ENCODE measurements around the gene SLC9A3.

Gene SLC9A3

GRCh38 chr5:538271-538771 is 14.1 kb upstream of the SLC9A3 start:
- no peak for DNase-seq

DNA sequence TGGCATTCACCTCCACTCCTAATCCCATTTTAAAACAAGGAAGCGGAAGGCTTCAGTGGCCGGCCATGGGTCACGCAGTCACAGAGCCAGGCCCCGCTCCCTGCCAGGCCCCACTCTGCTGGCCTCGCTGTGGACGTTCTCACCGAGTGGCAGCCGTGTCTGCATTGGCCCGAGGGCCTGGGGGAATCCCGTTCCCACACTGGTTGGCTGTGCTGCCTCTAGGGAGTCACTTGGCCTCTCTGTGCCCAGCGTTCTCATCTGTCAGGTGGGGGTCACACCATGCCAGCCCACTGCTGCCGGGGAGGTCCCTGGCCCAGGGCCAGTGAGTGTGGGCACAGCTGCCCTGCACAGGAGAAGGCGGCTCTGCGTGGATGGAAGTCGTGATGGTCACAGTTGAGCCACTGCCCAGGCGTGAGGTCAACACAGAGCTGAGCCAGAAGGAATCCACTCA is 13.4 kb upstream of the SLC9A3 start:
- DNase-seq = no peak

DNA sequence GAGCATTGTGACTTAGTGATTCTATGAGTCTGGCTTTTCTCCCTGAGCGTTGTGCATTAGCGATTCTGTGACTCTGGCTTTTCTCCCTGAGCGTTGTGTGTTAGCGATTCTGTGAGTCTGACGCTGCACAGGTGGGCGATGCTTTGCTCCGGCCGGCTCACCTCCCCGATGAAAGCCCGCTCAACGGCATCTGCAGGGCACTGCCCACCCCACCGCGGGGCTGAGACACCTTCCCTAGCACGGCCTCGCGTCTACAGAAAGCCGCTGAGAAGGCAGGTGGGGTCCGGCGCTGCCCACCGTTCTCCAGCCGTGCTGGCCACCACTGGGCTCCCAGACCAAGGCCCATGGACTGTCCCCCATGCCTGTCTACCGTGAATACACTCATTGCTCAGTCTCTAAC is 12.8 kb upstream of the SLC9A3 start:
- no peak for DNase-seq

DNA sequence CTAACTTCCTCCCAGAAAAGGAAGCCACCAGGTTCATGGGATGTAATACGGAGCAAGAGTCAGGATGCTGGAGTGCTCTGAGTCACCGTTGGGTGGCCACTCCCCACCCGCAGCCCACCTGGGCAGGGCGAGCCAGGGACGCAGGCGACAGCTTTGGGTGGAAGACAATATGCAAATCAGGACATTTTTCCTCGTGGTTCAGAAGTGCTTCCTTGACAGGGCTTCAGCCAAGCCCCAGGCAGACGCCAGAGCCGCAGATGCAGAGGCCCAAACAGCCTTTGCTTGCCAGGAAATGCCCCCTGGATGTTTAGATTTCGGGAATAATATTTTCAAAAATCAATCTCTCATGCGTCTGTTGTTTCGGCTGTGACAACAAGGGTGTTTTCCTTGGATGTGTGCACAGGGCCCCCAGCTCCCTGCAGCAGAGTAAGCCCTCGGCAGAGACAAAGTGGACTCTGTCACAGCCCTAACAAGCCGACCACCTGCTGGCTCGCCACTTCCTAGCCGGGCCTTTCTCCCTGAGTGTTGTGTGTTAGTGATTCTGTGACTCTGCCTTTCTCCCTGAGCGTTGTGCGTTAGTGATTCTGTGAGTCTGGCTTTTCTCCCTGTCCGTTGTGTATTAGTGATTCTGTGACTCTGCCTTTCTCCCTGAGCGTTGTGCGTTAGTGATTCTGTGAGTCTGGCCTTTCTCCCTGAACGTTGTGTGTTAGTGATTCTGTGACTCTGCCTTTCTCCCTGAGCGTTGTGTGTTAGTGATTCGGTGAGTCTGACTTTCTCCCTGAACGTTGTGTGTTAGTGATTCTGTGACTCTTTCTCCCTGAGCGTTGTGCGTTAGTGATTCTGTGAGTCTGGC is 11.8 kb upstream of the SLC9A3 start:
- DNase-seq = no peak

- DNase-seq = no peak
Observed at GRCh38 chr5:534743-535671, 10.8 kb upstream of the SLC9A3 start.

- DNase-seq = no peak
Observed at GRCh38 chr5:533955-534742, 9.9 kb upstream of the SLC9A3 start.

- DNase-seq = no peak
Observed at GRCh38 chr5:533243-533954, 9.2 kb upstream of the SLC9A3 start.

DNA sequence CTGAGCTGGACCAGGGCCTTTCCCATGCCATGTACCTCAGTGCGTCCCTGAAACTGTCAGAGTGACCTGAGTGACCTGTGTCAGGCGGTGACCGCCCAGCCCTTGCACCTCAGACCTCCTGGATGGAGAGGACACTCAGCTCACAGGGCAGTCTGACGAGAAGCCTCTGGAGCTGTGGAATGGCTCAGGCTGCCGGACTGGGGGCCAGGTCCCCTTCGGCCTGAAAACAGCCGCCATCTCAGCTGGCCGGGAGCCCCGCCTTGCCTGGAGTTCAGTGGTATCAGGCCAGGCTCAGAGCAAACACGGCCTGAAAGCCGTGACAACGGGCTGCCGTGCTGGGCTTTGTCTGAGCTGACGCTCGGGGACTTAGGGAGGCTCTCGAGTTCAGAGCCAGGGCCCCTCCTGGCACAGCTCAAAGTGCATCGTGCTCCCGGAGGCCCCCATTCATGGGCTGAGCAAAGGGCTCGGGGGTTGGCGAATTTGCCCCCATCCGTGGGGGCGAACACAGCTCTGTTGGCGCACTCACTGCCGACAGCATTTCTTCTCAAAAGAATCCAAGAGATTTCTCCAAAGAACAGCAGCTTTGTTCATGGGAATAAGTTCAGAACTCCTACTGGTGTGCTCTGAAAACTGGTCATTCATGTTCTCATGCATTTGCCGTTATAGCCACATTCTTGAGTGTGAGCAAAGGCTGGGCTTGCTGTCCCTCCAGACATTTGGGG is 8.4 kb upstream of the SLC9A3 start:
- DNase-seq = no peak

GRCh38 chr5:531749-532315 is 7.6 kb upstream of the SLC9A3 start:
- DNase-seq = no peak

DNA sequence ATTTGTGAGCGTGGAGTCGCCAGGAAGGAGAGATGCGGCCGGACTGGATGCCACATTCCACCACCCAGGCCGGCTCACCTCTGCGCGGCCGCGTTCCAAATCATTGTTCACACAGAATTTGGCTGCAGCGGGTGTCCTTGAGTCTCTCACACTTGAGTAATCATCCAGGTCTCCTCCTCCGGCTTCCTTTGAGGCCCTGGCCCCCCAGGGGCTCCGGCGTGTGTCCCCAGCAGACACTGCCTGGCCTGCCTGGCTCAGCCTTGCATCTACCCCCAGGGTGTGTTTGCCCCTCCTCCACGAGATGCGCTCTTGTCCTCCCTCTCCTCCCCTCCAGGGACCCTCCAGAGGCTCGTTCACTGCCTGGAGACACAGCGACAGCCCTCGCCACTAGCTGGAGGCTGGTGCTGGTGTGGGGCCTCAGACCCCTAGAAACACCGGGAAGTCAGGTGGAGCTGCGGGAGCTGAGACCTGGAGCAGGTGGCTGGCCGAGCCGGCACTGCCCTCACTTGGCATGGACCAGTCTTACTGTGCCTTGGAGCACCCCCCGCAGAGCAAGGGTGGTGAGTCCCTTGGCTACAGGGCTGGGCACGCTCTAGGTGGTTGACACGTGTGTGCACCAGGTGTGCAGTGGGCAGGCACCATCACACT is 7.0 kb upstream of the SLC9A3 start:
- DNase-seq = no peak

- no peak for DNase-seq
Observed at GRCh38 chr5:530001-530955, 6.0 kb upstream of the SLC9A3 start.

DNA sequence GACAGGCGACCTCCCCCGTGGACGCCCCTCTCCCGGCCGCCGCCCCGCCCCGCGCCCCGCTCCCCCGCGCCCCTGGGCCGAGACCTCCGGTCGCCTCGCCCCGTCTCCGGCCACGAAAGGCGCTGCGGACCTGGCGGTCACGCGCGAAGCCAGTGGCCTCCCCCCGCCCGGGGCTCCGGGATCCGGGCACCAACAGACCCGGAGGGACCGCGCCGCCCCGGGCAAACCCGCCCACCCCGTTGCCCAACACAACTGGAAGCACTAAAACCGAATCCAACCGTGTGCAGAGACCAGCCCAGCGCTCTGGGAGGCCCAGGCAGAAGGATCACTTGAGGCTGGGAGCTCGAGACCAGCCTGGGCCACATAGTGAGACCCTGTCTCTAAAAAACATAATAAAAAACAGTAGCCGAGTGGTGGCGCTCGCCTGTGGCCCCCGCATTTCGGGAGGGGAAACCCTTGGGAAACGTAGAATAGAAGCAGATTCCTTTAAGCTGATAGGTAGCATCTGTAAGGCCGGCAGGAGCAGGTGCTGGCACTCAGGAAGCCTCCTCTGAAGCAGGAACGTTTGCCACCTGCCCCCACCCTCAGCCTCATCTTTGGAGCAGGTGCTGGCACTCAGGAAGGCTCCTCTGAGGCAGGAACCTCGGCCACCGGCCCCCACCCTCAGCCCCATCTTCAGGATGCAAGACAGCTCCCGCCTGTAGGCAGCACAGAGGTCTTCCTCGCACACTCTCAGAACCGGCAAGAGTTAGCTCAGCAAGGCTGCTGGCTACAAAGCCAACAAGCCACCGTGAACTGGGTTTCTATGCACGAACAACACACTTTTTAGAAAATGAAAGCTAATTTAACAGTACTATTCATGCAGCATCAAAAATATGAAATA is 4.6 kb upstream of the SLC9A3 start:
- DNase-seq = no peak

DNA sequence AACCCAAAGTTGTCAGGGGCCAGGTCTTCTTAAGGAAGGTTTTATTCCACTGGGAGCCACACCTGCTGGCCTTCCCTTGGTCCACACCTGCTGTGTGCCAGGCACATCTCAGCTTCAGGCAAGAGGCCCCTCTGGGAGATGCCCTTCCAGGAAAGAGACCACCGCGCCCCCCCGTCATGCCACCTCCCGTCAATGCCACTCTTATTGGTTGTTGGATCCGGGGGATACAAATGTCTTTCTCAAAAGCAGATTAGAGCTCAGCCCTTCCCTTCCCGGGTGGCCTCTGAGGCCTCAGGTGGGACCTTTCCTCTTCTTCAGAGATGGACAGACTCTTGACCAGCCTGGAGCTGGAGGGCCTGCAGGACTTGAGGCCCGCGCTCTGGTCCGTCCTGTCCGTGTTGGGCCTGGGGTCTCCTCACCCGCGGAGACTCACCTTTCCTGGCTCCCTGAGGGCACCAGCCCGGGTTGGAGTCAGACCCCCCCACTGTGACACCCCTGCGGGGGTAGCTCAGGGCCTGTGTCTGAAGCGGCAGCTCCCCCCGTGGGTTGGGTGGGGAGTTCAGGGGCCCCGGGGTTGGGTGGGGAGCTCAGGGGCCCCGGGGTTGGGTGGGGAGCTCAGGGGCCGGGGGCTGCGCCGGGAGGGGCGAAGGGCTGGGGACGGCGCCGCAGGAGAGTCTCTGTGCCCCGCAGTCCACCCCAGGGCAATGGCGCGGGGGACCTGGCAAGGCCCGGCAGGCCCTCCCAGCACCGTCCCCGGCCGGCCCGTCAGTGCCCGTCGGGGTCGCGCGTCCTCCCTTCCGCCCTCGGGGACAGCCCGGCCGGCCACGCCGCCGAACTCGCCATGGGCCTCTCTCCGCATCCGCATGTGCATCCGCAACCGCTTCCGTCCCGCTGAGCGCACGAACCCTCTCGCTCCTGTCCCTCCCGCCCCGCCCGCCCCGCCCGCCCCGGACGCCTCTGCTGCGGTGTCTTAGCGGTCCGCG is 3.7 kb upstream of the SLC9A3 start:
- no peak for DNase-seq

- DNase-seq = no peak
Observed at GRCh38 chr5:526456-527088, 2.3 kb upstream of the SLC9A3 start.

DNA sequence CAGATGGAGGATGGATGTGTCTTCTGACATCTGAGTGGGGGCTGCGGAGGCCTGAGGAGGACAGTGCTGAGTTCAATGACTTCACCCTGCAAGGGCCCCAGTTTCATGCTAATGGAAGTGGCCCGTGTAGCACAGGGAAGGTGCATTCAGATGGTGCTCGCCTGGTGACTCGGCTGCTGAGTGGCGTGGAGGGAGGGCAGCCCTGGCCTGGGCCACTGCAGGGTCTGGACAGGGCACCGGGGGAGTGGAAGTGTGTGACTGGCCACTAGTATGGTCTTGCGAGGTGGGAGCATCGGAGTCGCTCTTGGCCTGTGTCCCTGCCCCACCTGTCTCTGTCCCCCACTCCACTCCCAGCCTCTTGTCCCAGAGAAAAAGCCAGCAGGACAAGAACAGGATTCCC is 1.7 kb upstream of the SLC9A3 start:
- DNase-seq = no peak

DNA sequence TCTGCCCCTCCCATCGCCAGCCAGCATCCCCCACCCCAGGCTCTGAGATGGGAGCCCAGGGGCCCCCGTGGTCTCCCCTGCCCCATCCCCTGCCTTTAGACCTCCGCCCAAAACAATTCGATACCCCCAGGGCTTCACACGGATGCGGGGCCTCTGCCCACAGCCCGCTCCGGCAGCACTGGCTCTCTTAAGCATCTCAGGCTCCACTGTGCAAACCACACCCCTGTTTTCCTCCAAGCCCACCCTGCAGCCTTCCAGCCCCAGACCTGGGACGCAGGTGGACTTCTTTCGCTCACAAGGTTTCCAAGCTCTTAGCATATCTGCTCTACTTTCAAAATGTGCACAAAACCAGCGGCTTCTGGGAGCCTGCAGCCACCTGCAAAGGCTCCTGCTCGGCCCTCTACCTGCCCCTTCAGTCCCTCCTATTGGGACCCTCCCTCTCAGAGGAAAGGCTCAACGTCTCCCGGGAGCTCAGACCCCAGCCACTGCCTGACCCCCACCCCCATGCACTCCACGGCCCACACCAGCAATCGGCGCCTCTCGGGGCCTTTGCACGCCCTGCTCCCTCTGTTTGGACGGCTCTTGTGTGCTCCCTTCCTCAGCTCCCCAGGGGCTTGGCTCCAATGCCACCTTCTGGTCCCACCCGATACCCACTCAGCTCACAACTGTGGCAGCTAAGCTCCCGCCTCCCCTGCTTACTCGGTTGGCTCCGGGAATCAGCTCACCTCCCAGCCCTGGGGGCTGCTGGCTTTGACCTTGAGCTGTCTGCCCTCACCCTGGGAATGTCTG is 918 bp upstream of the SLC9A3 start:
- DNase-seq = no peak

All from SW 1271 (cell line).